ENCODE data around the gene RAB3IP.

DNA sequence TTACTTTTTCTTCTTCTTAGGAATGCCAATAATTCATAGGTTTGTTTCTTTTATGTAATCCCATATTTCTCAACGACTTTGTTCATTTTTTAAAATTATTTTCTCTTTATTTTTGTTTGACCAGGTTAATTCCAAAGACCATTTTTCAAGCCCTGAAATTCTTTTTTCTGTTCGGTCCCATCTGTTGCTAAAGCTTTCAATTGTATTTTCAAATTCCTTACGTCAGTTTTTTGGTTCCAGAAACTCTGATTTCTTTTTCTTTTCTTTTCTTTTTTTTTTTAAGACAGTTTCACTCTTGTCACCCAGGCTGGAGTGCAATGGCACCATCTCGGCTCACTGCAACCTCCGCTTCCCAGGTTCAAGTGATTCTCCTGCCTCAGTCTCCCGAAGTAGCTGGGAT is 27.6 kb downstream of the RAB3IP start:
- TF ChIP-seq POLR2A (IDR thresholded peaks at IDR 0.05; ENCODE audit: low read depth, low read length) (no peak), POLR2AphosphoS5 (IDR thresholded peaks at IDR 0.05; ENCODE audit: low read depth, low read length) (no peak), TAF1 (IDR thresholded peaks at IDR 0.05; ENCODE audit: low read depth, low read length) (no peak), POU2F2 (IDR thresholded peaks at IDR 0.05; ENCODE audit: low read depth, low read length) (no peak), PAX5 (IDR thresholded peaks at IDR 0.05; ENCODE audit: insufficient read depth, low read length, severe bottlenecking) (no peak)

All from GM12891 (cell line).